Large intestine (tissue), 3 donors: ENCODE data around the gene PEPD. TPM values are rescaled to one million over a fixed set of nuclear protein-coding genes. Genes with fewer than 3 reads are reported as not detected.

Experiments used
- DNase-seq, 2 donors: peaks; one replicate each; pipeline versions ENCODE4 v3.0.0 to v3.0.0-alpha.2; 2013
- H3K27ac ChIP-seq: one replicate; pipeline ENCODE4 v1.5.1; 2013; ENCODE audit warnings: low read length
- H3K27me3 ChIP-seq: 2 replicates; pipeline ENCODE4 v1.6.1; 2013; ENCODE audit warnings: low read length; ENCODE audit not compliant: control insufficient read depth, insufficient read depth
- H3K36me3 ChIP-seq: 2 replicates; pipeline ENCODE4 v1.6.1; 2013; ENCODE audit warnings: low read length; ENCODE audit not compliant: control insufficient read depth, insufficient read depth
- H3K4me1 ChIP-seq: one replicate; pipeline ENCODE4 v1.6.1; 2013; ENCODE audit warnings: low read length; ENCODE audit not compliant: control insufficient read depth, insufficient read depth
- H3K4me3 ChIP-seq: one replicate; pipeline ENCODE4 v1.5.1; 2013; ENCODE audit warnings: low read length
- H3K9me3 ChIP-seq: one replicate; pipeline ENCODE4 v1.6.1; 2013; ENCODE audit warnings: mild to moderate bottlenecking, low read depth, low read length, moderate library complexity; ENCODE audit not compliant: control insufficient read depth
- WGBS: methylation state at CpG from one replicate; pipeline ENCODE4 v1.1.5; 2013; ENCODE audit warnings: low lambda C conversion rate; ENCODE audit not compliant: insufficient coverage; 5-methylcytosine and 5-hydroxymethylcytosine counted together
- polyA plus RNA-seq: library from polyadenylated mRNA; unstranded; fragments of 120-200 nt; gene quantifications from one replicate; pipeline ENCODE4 v1.2.1, GENCODE V29; 2013

The PEPD gene
- polyA plus RNA-seq, 1 donor = 216 TPM

- no peak overlapping the region for H3K4me3 ChIP-seq
- H3K4me1 ChIP-seq = no peaks in the 10 kb centered on the region
- no peak for DNase-seq
- H3K27me3 ChIP-seq = no peaks in the 10 kb centered on the region
- no peaks in the 10 kb centered on the region for H3K9me3 ChIP-seq
- no peak overlapping the region for H3K27ac ChIP-seq
- H3K36me3 ChIP-seq = peaks cover 7% of the 10 kb centered on the region
- WGBS = no CpG with 5 or more reads among the region's 11 CpGs
Observed at GRCh38 chr19:33441277-33441699, 80.3 kb downstream of the PEPD start.

DNA sequence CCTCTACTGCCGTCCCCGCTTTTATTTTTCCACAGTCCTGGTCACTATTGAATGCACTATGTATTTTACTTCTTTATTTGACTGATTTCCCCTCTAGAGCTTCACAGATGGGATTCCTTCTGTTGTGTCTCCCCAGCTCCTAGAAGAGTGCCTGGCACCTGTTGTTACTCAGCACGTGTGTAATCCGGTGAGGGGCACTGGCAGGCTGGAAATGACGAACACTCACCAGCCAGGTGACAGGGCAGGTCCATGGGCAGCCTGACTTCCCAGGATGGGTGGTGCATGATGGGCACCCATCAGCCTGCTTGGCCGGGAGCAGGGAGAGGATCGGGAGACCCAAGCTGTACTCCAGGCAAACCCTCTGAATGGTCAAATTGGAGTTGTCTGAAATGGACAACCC is 80.9 kb downstream of the PEPD start:
- H3K27ac ChIP-seq = no peak overlapping the region
- peaks cover 7% of the 10 kb centered on the region for H3K36me3 ChIP-seq
- no peak overlapping the region for H3K4me3 ChIP-seq
- DNase-seq = no peak
- H3K4me1 ChIP-seq = peaks cover under 1% of the 10 kb centered on the region
- WGBS = 100% methylated on average over 1 of the region's 7 CpGs
- H3K9me3 ChIP-seq = no peaks in the 10 kb centered on the region
- no peaks in the 10 kb centered on the region for H3K27me3 ChIP-seq

DNA sequence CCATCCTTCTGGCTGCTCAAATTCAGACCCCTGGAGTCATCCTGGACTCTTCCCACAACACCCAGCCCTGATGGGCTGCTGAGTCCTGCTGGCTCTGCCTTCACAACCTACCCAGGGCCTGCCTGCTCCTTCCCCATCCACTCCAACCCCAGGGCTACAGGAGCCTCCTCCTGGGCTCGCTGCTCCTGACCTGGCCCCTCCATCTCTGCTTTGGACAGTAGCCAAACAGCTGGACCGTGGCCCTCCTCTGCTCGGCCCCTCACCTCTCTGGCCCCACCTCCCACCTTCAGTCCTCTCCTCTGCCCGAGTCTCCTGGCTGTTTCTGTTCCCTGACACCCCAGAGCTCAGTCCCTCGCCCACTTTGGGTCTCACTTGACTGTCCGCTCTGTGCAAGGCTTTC is 81.3 kb downstream of the PEPD start:
- no peak for DNase-seq
- no CpG with 5 or more reads among the region's 6 CpGs for WGBS

DNA sequence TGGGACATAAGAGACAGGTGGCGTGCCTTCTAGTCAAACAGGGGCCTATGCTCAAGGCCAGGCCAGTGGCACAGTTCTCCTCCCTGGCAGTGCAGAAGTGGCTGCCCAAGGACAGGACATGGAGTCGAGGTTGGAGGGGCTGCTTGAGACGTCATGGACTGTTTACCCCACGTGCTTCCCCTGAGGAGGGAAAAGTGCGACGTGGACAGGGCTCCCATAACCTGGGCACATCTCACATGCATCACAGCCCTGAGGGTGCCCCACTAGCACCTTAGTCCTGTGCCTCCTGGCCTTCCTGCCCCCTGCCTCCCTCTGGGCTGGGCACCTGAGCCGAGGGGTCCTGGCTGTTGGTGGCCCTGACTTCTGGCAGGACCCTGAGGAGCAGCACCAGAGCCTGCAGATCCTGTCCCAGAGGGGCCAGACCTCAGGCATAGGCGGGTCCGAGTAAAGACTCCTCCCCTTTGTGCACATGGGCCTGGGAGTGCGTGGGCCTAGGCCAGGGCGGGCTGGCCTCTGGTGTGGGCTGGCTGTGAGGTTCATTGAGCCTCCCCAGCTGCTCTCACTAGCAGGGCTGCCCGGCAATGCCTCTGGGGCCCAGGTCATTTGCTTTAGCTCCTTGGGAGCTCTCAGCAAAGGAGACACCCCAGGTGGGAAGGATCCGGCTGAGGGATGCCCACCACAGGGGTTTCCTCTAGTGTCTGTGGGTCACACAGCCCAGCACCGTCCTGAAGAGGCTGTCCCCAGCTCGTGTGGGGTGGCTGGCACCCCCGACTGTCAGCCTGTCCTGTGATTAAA is 82.4 kb downstream of the PEPD start:
- no peak for DNase-seq
- no peak overlapping the region for H3K4me3 ChIP-seq
- H3K9me3 ChIP-seq = no peaks in the 10 kb centered on the region
- peaks cover 5% of the 10 kb centered on the region for H3K36me3 ChIP-seq
- H3K27ac ChIP-seq = no peak overlapping the region
- H3K27me3 ChIP-seq = no peaks in the 10 kb centered on the region
- H3K4me1 ChIP-seq = peaks cover 7% of the 10 kb centered on the region
- no CpG with 5 or more reads among the region's 16 CpGs for WGBS

More for the DNA sequence above, 81.3 kb downstream of the PEPD start:
- H3K27me3 ChIP-seq = no peaks in the 10 kb centered on the region
- H3K4me3 ChIP-seq = no peak overlapping the region
- H3K9me3 ChIP-seq = no peaks in the 10 kb centered on the region
- peaks cover 7% of the 10 kb centered on the region for H3K36me3 ChIP-seq
- no peak overlapping the region for H3K27ac ChIP-seq
- peaks cover 3% of the 10 kb centered on the region for H3K4me1 ChIP-seq

- no peaks in the 10 kb centered on the region for H3K27me3 ChIP-seq
- peaks cover 7% of the 10 kb centered on the region for H3K4me1 ChIP-seq
- no peak overlapping the region for H3K4me3 ChIP-seq
- no peaks in the 10 kb centered on the region for H3K9me3 ChIP-seq
- peaks cover 5% of the 10 kb centered on the region for H3K36me3 ChIP-seq
- no peak overlapping the region for H3K27ac ChIP-seq
- DNase-seq = no peak
- 67% methylated on average over 1 of the region's 11 CpGs for WGBS
Observed at GRCh38 chr19:33437821-33438671, 83.5 kb downstream of the PEPD start.

DNA sequence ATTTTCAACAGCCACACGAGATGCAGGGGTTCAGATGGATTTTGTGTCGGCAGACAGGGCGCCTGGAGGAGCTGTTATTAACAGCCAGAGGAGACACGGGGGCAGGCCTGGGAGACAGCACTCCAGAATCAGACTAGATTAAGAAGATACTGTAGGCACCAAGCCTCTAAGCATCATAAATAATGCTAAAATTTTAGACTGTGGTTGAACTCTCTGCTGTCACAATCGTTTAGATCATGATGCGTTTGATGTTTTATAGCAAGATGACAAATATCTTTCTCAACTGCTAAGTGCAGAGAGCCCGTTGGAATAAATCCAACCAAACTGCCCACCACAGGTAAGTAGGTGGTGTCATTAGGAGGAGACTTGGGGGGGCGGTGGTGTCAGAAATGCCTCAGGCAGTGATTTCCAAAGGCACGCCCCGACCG is 84.2 kb downstream of the PEPD start:
- Histone ChIP-seq H3K9me3 (no peaks in the 10 kb centered on the region), H3K36me3 (peaks cover 5% of the 10 kb centered on the region), H3K27me3 (no peaks in the 10 kb centered on the region), H3K27ac (no peak overlapping the region), H3K4me3 (no peak overlapping the region), H3K4me1 (peaks cover 7% of the 10 kb centered on the region)
- no CpG with 5 or more reads among the region's 11 CpGs for WGBS
- no peak for DNase-seq

- no peak for DNase-seq
- WGBS = 100% methylated on average over 1 of the region's 22 CpGs
- no peak overlapping the region for H3K27ac ChIP-seq
Observed at GRCh38 chr19:33436360-33437345, 84.9 kb downstream of the PEPD start.

GRCh38 chr19:33435706-33436359 is 85.8 kb downstream of the PEPD start:
- H3K27me3 ChIP-seq = no peaks in the 10 kb centered on the region
- H3K9me3 ChIP-seq = no peaks in the 10 kb centered on the region
- peaks cover 3% of the 10 kb centered on the region for H3K36me3 ChIP-seq
- H3K4me1 ChIP-seq = peaks cover 7% of the 10 kb centered on the region
- WGBS = 89% methylated on average over 2 of the region's 11 CpGs
- H3K27ac ChIP-seq = no peak overlapping the region
- H3K4me3 ChIP-seq = no peak overlapping the region
- no peak for DNase-seq

More at GRCh38 chr19:33436360-33437345, 84.9 kb downstream of the PEPD start:
- Histone ChIP-seq H3K9me3 (no peaks in the 10 kb centered on the region), H3K4me1 (peaks cover 7% of the 10 kb centered on the region), H3K27me3 (no peaks in the 10 kb centered on the region), H3K4me3 (no peak overlapping the region), H3K36me3 (peaks cover 5% of the 10 kb centered on the region)

DNA sequence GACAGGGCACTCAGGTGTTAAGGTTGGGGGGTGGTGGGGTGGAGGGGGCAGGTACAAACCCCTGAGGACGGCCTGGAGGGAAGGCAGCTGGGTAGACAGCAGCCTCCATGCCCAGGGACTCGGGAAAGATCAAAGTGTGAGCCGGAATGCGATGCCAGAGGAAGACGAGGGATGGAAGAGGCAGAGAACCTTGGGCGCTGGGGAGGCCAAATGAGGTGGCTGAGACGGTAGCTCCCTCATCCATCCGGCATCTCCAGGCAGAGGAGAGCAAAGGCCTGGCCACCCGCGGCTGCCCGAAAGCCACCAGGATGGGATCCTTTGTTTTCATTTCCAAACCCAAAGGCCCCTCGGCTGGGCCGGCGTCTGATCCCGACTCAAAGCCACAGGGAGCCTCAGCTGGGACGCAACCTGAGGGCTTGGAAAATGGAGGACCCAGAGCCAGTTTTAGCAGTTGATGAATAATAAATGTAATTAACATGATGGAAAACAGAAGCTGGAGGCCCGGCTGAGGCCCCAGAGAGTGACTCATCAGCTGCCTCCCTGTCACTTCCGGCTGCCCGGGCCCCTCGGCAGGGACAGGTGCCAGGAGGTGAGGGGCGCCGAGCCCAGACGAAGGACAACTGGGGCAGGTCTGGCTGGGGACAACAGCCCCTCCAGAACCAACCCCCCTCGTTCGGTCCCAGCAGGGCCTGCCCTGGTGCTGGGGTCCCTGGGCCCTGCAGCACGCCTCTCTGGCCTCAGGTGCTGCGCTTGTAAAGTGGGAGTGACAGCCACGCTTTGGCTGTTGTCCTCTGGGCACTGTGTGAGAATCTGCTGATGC is 86.5 kb downstream of the PEPD start:
- Histone ChIP-seq H3K36me3 (no peaks in the 10 kb centered on the region), H3K27ac (no peak overlapping the region), H3K4me1 (peaks cover 7% of the 10 kb centered on the region)

More for the DNA sequence above, 86.5 kb downstream of the PEPD start:
- no peaks in the 10 kb centered on the region for H3K9me3 ChIP-seq
- peak in 1 of 2 donors; percentile 45 for DNase-seq
- WGBS = no CpG with 5 or more reads among the region's 28 CpGs
- H3K4me3 ChIP-seq = no peak overlapping the region
- no peaks in the 10 kb centered on the region for H3K27me3 ChIP-seq
